Right renal cortex interstitium (tissue), 3 donors: ENCODE data around the gene PLEKHN1. TPM values are rescaled to one million over a fixed set of nuclear protein-coding genes. Genes with fewer than 3 reads are reported as not detected.

ENCODE experiments used
- DNase-seq, 3 donors: peaks; one replicate each; pipeline ENCODE4 v3.0.0-alpha.2; 2013; ENCODE audit warnings: low read depth in 3 of 3, low spot score in 2 of 3
- polyA plus RNA-seq, 3 donors: library from polyadenylated mRNA; unstranded; fragments of 120-200 nt; gene quantifications; one replicate each; pipeline ENCODE4 v1.2.1, GENCODE V29; 2013; ENCODE audit not compliant: insufficient read length in 3 of 3

PLEKHN1 gene
- under 1 TPM; 0.17 to 0.27 (median 0.22) TPM for polyA plus RNA-seq

- DNase-seq, result no peak
Observed at GRCh38 chr1:966135-966703, at the start of gene PLEKHN1. Gene PLEKHN1 (plus strand): TSS chr1:966482. CDS start chr1:966532, 50 bp downstream.

GRCh38 chr1:917076-917459, 49.2 kb upstream of the PLEKHN1 start:
- no peak for DNase-seq

- DNase-seq, result no peak
Observed at GRCh38 chr1:917466-918091, 48.7 kb upstream of the PLEKHN1 start.

GRCh38 chr1:918353-918752, 47.9 kb upstream of the PLEKHN1 start:
- DNase-seq, result no peak

- no peak for DNase-seq
Observed at GRCh38 chr1:918843-919242, 47.4 kb upstream of the PLEKHN1 start.

- DNase-seq, result no peak
Observed at GRCh38 chr1:919271-919872, 46.9 kb upstream of the PLEKHN1 start.

- DNase-seq, result no peak
Observed at GRCh38 chr1:920010-920409, 46.3 kb upstream of the PLEKHN1 start.

- no peak for DNase-seq
Observed at GRCh38 chr1:920521-920920, 45.8 kb upstream of the PLEKHN1 start.

GRCh38 chr1:921011-921837, 45.1 kb upstream of the PLEKHN1 start:
- peak in 1 of 3 donors; percentile 88 for DNase-seq

- DNase-seq, result peak in 1 of 3 donors; percentile 77
Observed at GRCh38 chr1:923131-923990, 42.9 kb upstream of the PLEKHN1 start, which contains the start of gene SAMD11. Gene SAMD11 (plus strand): TSS chr1:923923. CDS start chr1:924432, 509 bp downstream.

- no peak for DNase-seq
Observed at GRCh38 chr1:923991-924655, 42.2 kb upstream of the PLEKHN1 start.

- DNase-seq, result no peak
Observed at GRCh38 chr1:924656-925560, 41.4 kb upstream of the PLEKHN1 start.

GRCh38 chr1:925561-926421, 40.5 kb upstream of the PLEKHN1 start:
- no peak for DNase-seq

- no peak for DNase-seq
Observed at GRCh38 chr1:927234-927633, 39.0 kb upstream of the PLEKHN1 start.

GRCh38 chr1:927748-928147, 38.5 kb upstream of the PLEKHN1 start:
- DNase-seq, result no peak

GRCh38 chr1:928825-929661, 37.2 kb upstream of the PLEKHN1 start:
- DNase-seq, result no peak
